ENCODE measurements around the gene GALP. TPM values are rescaled to one million over a fixed set of nuclear protein-coding genes. Genes with fewer than 3 reads are reported as not detected.
"Not testable (repeated sequence)": the region's sequence is repeated elsewhere in the genome, so short reads cannot be mapped to it uniquely, and the experiment has no call there.

Gene GALP
- total RNA-seq, 5 donors from 2014 or later (not counting 1 experiment from before 2014, with no cell fraction given) = not detected

- no peak for ATAC-seq (replicated peaks in 1 of 4)
- peaks cover 3 to 12% of the 10 kb centered on the region in 2 donors for H3K36me3 ChIP-seq (ENCODE audit: control insufficient read depth in 2 of 2, extremely low read depth in 1 of 2, insufficient read depth in 1 of 2, low read length in 1 of 2)
Measured at GRCh38 chr19:56146904-56147303, 28.9 kb upstream of the GALP start.

GRCh38 chr19:56147307-56147706 lies 28.5 kb upstream of the GALP start:
- CTCF ChIA-PET = no interaction called here
- 96% methylated on average over 17 of the region's 22 CpGs for WGBS (ENCODE audit: insufficient coverage)
- DNase-seq = no peak
- H3K36me3 ChIP-seq (ENCODE audit: control insufficient read depth in 2 of 2, extremely low read depth in 1 of 2, insufficient read depth in 1 of 2, low read length in 1 of 2) = peaks cover 3 to 12% of the 10 kb centered on the region in 2 donors
- no peak overlapping the region for H3K27ac Mint-ChIP-seq
- peaks cover 5 to 20% of the 10 kb centered on the region in 2 experiments for H3K4me1 ChIP-seq (ENCODE audit: control insufficient read depth in 1 of 2, extremely low read depth in 1 of 2, insufficient read depth in 2 of 2, low read length in 2 of 2)
- ATAC-seq (replicated peaks in 1 of 4) = no peak
- peaks cover 18 to 31% (median 21%) of the 10 kb centered on the region in 3 donors for H3K4me1 Mint-ChIP-seq
- no peak overlapping the region for H3K27ac ChIP-seq (ENCODE audit: low read length)
- no peaks in the 10 kb centered on the region for H3K9me3 ChIP-seq
- H3K4me3 Mint-ChIP-seq = no peak overlapping the region
- no peaks in the 10 kb centered on the region for H3K27me3 Mint-ChIP-seq
- H3K36me3 Mint-ChIP-seq = peaks cover 16% of the 10 kb centered on the region
- no peaks in the 10 kb centered on the region for H3K27me3 ChIP-seq (replicated peaks in 1 of 2; ENCODE audit: control insufficient read depth in 2 of 2, extremely low read depth in 1 of 2, insufficient read depth in 2 of 2, low read length in 1 of 2)
- no peak overlapping the region for H3K4me3 ChIP-seq (ENCODE audit: control insufficient read depth in 1 of 2, extremely low read depth in 1 of 2, low read length in 1 of 2)
- POLR2A ChIA-PET = no interaction called here
- no peaks in the 10 kb centered on the region for H3K9me3 Mint-ChIP-seq

More at GRCh38 chr19:56146904-56147303, 28.9 kb upstream of the GALP start:
- ChIA-PET POLR2A (no interaction called here), CTCF (interaction anchor here in 1 of 2 donors (0.5 kb wide), 1 partner anchor 107 kb away, joined by 4 read pairs; no protein-coding TSS in a partner anchor)
- H3K4me3 Mint-ChIP-seq = no peak overlapping the region
- Histone ChIP-seq H3K27ac (ENCODE audit: low read length) (no peak overlapping the region), H3K4me1 (ENCODE audit: control insufficient read depth in 1 of 2, extremely low read depth in 1 of 2, insufficient read depth in 2 of 2, low read length in 2 of 2) (peaks cover 9 to 24% of the 10 kb centered on the region in 2 experiments), H3K27me3 (replicated peaks in 1 of 2; ENCODE audit: control insufficient read depth in 2 of 2, extremely low read depth in 1 of 2, insufficient read depth in 2 of 2, low read length in 1 of 2) (no peaks in the 10 kb centered on the region), H3K9me3 (no peaks in the 10 kb centered on the region), H3K4me3 (ENCODE audit: control insufficient read depth in 1 of 2, extremely low read depth in 1 of 2, low read length in 1 of 2) (no peak overlapping the region)
- H3K9me3 Mint-ChIP-seq = no peaks in the 10 kb centered on the region
- H3K36me3 Mint-ChIP-seq = peaks cover 16% of the 10 kb centered on the region
- H3K27ac Mint-ChIP-seq = no peak overlapping the region
- H3K27me3 Mint-ChIP-seq = no peaks in the 10 kb centered on the region
- no peak for DNase-seq
- WGBS (ENCODE audit: insufficient coverage) = 98% methylated on average over 26 of the region's 31 CpGs
- H3K4me1 Mint-ChIP-seq = peaks cover 21 to 35% (median 25%) of the 10 kb centered on the region in 3 donors

GRCh38 chr19:56148096-56148495 lies 27.7 kb upstream of the GALP start:
- CTCF ChIA-PET = no interaction called here

GRCh38 chr19:56148955-56149655 lies 26.7 kb upstream of the GALP start:
- H3K27me3 Mint-ChIP-seq; H3K4me3 ChIP-seq (ENCODE audit: control insufficient read depth in 1 of 2, extremely low read depth in 1 of 2, low read length in 1 of 2); H3K27ac Mint-ChIP-seq; H3K4me1 ChIP-seq (ENCODE audit: control insufficient read depth in 1 of 2, extremely low read depth in 1 of 2, insufficient read depth in 2 of 2, low read length in 2 of 2); H3K9me3 ChIP-seq; POLR2A ChIA-PET; H3K4me3 Mint-ChIP-seq; H3K27me3 ChIP-seq (replicated peaks in 1 of 2; ENCODE audit: control insufficient read depth in 2 of 2, extremely low read depth in 1 of 2, insufficient read depth in 2 of 2, low read length in 1 of 2); H3K27ac ChIP-seq (ENCODE audit: low read length); ATAC-seq (replicated peaks in 1 of 4); DNase-seq; H3K9me3 Mint-ChIP-seq; CTCF ChIA-PET: not testable (repeated sequence)
- 98% methylated on average over 8 of the region's 12 CpGs for whole genome bisulfite sequencing (ENCODE audit: insufficient coverage)
- peaks cover 15 to 25% (median 23%) of the 10 kb centered on the region in 3 donors for H3K4me1 Mint-ChIP-seq
- H3K36me3 ChIP-seq (ENCODE audit: control insufficient read depth in 2 of 2, extremely low read depth in 1 of 2, insufficient read depth in 1 of 2, low read length in 1 of 2) = peaks cover 8 to 12% of the 10 kb centered on the region in 2 donors
- peaks cover 22% of the 10 kb centered on the region for H3K36me3 Mint-ChIP-seq

More at GRCh38 chr19:56148096-56148495, 27.7 kb upstream of the GALP start:
- ATAC-seq (replicated peaks in 1 of 4) = no peak
- Histone ChIP-seq H3K27me3 (replicated peaks in 1 of 2; ENCODE audit: control insufficient read depth in 2 of 2, extremely low read depth in 1 of 2, insufficient read depth in 2 of 2, low read length in 1 of 2) (no peaks in the 10 kb centered on the region), H3K27ac (ENCODE audit: low read length) (no peak overlapping the region), H3K4me1 (ENCODE audit: control insufficient read depth in 1 of 2, extremely low read depth in 1 of 2, insufficient read depth in 2 of 2, low read length in 2 of 2) (peaks cover 3 to 12% of the 10 kb centered on the region in 2 experiments), H3K36me3 (ENCODE audit: control insufficient read depth in 2 of 2, extremely low read depth in 1 of 2, insufficient read depth in 1 of 2, low read length in 1 of 2) (peaks cover 3 to 12% of the 10 kb centered on the region in 2 donors), H3K4me3 (ENCODE audit: control insufficient read depth in 1 of 2, extremely low read depth in 1 of 2, low read length in 1 of 2) (no peak overlapping the region), H3K9me3 (no peaks in the 10 kb centered on the region)
- WGBS (ENCODE audit: insufficient coverage) = 97% methylated on average over 12 of the region's 15 CpGs
- DNase-seq = no peak
- POLR2A ChIA-PET = no interaction called here
- H3K4me1 Mint-ChIP-seq = peaks cover 18 to 24% (median 23%) of the 10 kb centered on the region in 3 donors
- H3K36me3 Mint-ChIP-seq = peaks cover 19% of the 10 kb centered on the region
- no peak overlapping the region for H3K4me3 Mint-ChIP-seq
- no peak overlapping the region for H3K27ac Mint-ChIP-seq
- no peaks in the 10 kb centered on the region for H3K9me3 Mint-ChIP-seq
- H3K27me3 Mint-ChIP-seq = no peaks in the 10 kb centered on the region

- ChIA-PET CTCF (no interaction called here), POLR2A (no interaction called here)
- Mint-ChIP-seq H3K36me3 (peaks cover 22% of the 10 kb centered on the region), H3K9me3 (no peaks in the 10 kb centered on the region), H3K27me3 (no peaks in the 10 kb centered on the region), H3K4me1 (peaks cover 11 to 20% (median 17%) of the 10 kb centered on the region in 3 donors), H3K27ac (no peak overlapping the region), H3K4me3 (no peak overlapping the region)
- 100% methylated on average over 1 of the region's 5 CpGs for WGBS (ENCODE audit: insufficient coverage)
- no peak for ATAC-seq (replicated peaks in 1 of 4)
- no peak for DNase-seq
- Histone ChIP-seq H3K9me3 (no peaks in the 10 kb centered on the region), H3K27me3 (replicated peaks in 1 of 2; ENCODE audit: control insufficient read depth in 2 of 2, extremely low read depth in 1 of 2, insufficient read depth in 2 of 2, low read length in 1 of 2) (no peaks in the 10 kb centered on the region), H3K36me3 (ENCODE audit: control insufficient read depth in 2 of 2, extremely low read depth in 1 of 2, insufficient read depth in 1 of 2, low read length in 1 of 2) (peaks cover 14% of the 10 kb centered on the region in 2 donors), H3K4me3 (ENCODE audit: control insufficient read depth in 1 of 2, extremely low read depth in 1 of 2, low read length in 1 of 2) (no peak overlapping the region), H3K27ac (ENCODE audit: low read length) (no peak overlapping the region), H3K4me1 (ENCODE audit: control insufficient read depth in 1 of 2, extremely low read depth in 1 of 2, insufficient read depth in 2 of 2, low read length in 2 of 2) (peaks cover 0 to 8% of the 10 kb centered on the region in 2 experiments)
Measured at GRCh38 chr19:56149656-56150038, 26.2 kb upstream of the GALP start.

GRCh38 chr19:56150358-56150757 lies 25.4 kb upstream of the GALP start:
- H3K27ac Mint-ChIP-seq = no peak overlapping the region
- H3K36me3 ChIP-seq (ENCODE audit: control insufficient read depth in 2 of 2, extremely low read depth in 1 of 2, insufficient read depth in 1 of 2, low read length in 1 of 2) = peaks cover 20 to 21% of the 10 kb centered on the region in 2 donors
- no peak for ATAC-seq (replicated peaks in 1 of 4)

More at GRCh38 chr19:56150358-56150757, 25.4 kb upstream of the GALP start:
- Histone ChIP-seq H3K9me3 (no peaks in the 10 kb centered on the region), H3K4me1 (ENCODE audit: control insufficient read depth in 1 of 2, extremely low read depth in 1 of 2, insufficient read depth in 2 of 2, low read length in 2 of 2) (peaks cover 0 to 8% of the 10 kb centered on the region in 2 experiments), H3K4me3 (ENCODE audit: control insufficient read depth in 1 of 2, extremely low read depth in 1 of 2, low read length in 1 of 2) (no peak overlapping the region), H3K27ac (ENCODE audit: low read length) (no peak overlapping the region), H3K27me3 (replicated peaks in 1 of 2; ENCODE audit: control insufficient read depth in 2 of 2, extremely low read depth in 1 of 2, insufficient read depth in 2 of 2, low read length in 1 of 2) (no peaks in the 10 kb centered on the region)
- ChIA-PET CTCF (no interaction called here), POLR2A (no interaction called here)
- H3K27me3 Mint-ChIP-seq = no peaks in the 10 kb centered on the region
- no peak overlapping the region for H3K4me3 Mint-ChIP-seq
- DNase-seq = no peak
- 96% methylated on average over 4 of the region's 11 CpGs for WGBS (ENCODE audit: insufficient coverage)
- H3K9me3 Mint-ChIP-seq = no peaks in the 10 kb centered on the region
- peaks cover 27% of the 10 kb centered on the region for H3K36me3 Mint-ChIP-seq
- peaks cover 11 to 20% (median 15%) of the 10 kb centered on the region in 3 donors for H3K4me1 Mint-ChIP-seq
